Embryonic facial prominence (tissue), 1 donor: Measurements from ENCODE around the gene WNT3A.

ENCODE experiments used
- DNase-seq: peaks from one replicate; pipeline ENCODE4 v3.0.0-alpha.2; 2016; ENCODE audit errors: extremely low spot score

Gene WNT3A

DNA sequence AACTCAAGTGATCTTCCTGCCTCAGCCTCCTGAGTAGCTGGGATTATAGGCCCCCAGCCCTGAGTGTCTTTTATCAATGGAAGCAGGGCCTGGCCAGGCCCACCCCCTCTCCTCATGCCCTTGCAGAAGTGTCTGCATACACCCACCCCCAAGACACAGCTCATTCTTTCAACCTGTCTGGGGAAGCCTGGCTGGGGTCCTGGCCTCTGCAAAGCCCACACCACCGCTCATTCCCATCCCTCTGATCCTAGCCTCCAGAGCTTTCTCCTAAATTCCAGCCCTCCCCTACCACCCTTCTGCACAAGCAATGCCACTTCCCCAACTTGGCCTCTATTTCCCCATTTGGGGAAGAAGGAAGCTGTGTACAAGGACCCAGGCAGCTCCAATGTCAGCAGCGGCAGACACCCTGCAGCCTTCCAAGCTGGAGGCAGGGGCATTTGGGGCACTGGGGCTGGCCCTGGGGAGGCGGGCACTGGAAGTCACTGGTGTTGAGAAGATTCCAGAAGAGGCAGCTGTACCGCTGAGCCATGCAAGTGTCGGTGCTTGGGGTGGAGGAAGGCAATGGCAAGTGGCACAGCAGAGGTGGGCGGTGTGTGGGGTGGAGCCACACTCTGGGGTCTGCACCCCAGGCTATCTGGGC lies 42.0 kb downstream of the WNT3A start:
- no peak for DNase-seq

- no peak for DNase-seq
Measured at GRCh38 chr1:228050571-228051231, 43.9 kb downstream of the WNT3A start.

GRCh38 chr1:228058172-228058948 lies 51.6 kb downstream of the WNT3A start:
- DNase-seq: no peak

- DNase-seq: no peak
Measured at GRCh38 chr1:228058949-228059633, 52.3 kb downstream of the WNT3A start.

DNA sequence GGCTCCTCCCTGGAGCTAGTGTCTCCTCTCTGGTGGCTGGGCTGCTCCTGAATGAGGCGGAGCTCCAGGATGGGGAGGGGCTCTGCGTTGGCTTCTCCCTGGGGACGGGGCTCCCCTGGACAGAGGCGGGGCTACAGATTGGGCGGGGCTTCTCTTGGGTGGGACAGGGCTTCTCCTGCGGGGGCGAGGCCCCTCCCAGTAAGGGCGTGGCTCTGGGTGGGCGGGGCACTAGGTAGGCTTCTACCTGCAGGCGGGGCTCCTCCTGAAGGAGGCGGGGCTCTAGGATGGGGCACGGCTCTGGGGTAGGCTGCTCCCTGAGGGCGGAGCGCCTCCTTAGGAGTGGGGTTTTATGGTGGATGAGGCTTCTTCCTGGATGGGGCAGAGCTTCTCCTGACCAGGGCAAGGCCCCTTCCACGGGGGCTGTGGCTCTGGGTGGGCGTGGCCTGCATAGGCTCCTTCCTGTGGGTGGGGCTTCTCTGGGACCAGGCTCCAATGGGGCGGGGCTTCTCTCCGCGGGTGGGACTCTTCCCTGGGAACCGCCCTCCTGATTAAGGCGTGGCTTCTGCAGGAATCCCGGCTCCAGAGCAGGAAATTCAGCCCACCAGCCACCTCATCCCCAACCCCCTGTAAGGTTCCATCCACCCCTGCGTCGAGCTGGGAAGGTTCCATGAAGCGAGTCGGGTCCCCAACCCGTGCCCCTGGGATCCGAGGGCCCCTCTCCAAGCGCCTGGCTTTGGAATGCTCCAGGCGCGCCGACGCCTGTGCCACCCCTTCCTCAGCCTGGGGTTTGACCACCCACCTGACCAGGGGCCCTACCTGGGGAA lies 53.0 kb downstream of the WNT3A start:
- DNase-seq: peak; percentile 8

- DNase-seq: no peak
Measured at GRCh38 chr1:228060458-228061190, 53.8 kb downstream of the WNT3A start.

GRCh38 chr1:228061411-228062084 lies 54.8 kb downstream of the WNT3A start:
- no peak for DNase-seq

DNA sequence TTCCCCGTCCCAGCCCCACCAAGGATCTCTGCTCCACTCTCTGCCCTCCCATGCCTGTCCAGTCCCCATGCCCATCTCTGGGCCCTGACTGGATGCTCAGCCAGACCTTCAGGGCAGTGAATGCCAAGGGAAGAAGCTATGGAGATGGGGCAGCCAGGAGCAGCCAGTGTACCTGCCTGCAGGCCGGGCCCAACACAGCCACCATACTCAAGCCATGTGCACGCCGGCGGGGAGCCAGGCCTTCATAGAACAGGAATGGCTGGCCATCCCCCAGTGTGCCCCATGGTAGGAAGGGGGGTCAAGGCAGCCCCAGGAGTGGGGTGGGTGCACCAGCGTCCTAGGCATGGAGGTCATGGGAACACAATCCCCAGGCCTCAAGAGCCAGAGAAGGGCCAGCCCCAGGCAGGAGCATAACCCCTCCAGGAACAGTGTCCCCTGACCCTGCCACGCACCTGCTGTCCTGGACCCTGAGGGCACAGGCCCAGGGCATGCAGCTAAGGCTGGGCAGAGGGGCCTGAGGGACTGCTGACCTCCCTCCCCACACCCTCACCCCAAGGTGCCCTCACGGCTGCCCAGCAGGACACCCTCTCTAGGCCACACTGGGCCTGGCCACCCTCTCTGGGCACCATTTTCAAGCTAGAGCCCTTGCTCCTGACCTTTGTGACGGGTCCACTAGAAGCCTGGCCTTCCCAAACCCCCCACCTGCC lies 55.4 kb downstream of the WNT3A start:
- DNase-seq: no peak

DNA sequence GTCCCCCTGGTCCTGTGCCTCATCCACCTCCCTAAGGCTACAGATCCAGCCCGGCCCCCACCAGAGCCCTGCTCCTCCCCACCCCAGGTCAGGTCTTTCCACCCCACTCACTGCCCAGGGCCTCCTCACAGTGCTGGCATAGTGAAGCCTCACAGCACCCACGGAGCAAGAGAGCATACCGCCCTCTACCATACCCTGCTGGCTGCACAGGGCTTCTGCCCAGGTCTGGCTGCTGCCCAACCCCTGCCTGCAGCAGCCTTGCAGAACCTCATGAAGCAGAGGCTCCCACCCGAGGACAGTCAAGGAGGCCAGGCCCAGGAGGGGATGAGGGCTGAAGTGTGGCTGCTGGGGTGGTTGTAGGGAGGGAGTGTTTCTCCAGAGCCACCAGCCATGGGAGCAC lies 56.0 kb downstream of the WNT3A start:
- no peak for DNase-seq

DNA sequence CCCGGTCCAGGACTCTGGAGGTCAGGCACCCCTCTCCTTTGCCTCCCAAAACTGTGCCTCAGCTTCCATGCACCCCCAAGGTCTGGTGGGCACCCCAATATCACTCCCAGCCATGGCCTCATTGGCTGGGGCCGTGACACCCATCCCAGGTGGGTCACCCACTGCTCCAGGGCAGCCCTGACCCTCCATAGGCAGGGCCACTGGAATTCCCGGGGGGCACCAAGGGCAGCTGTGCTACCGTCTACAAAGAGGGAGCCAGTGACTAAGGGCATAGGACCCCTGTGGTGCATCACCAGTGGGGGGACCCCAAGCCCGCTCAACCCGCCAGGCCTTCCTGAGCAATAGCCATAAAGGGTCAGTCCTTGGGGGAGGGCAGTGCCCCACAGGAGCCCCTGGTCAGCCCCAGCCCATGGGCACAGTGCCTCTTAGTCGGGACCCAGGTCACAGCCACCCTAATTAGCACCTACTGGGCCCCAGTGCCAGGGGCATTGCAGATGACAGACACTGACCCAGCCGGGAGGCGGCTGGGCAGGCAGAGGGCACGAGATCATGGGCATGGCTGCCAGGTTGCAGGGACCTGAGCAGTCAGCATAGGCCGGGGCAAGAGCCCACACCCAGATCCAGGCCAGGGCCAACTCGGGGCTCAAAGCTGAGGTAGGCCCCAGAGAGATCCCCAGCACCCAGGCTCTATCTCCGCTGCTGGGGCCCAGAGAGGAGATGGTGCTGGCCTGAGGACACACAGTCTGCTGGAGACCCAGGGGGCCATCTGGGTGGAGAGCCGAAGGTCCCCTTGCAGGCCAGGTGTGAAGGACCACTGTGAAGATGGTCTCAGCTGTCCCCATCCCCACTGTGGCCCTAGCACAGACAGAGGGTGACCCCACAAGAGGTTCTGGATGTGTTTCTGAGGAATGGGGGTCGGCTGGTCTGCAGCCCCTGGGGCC lies 56.7 kb downstream of the WNT3A start:
- DNase-seq: no peak

DNA sequence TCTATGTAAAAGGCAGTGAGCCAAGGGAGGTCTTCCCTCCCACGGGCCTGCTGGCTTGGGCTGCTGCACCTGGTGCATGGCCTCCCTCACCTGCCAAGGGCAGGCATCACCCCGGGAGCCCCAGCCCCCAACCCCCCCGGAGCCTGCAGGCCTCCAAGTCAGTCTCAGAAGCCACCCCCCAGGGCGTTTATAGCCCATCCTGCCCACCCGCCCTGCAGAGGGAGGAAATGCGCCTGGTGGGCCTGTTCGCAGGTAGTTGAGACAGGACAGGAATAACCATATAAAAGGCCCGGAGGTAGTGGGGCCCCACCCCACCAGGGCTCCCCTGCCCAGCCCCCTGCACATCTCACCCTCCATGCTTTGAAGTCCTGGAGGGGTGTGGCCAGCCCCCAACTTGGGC lies 57.5 kb downstream of the WNT3A start:
- DNase-seq: no peak

GRCh38 chr1:228064741-228065542 lies 58.1 kb downstream of the WNT3A start:
- DNase-seq: no peak

- DNase-seq: no peak
Measured at GRCh38 chr1:228065543-228066347, 58.9 kb downstream of the WNT3A start.

- no peak for DNase-seq
Measured at GRCh38 chr1:228066416-228066815, 59.6 kb downstream of the WNT3A start.

DNA sequence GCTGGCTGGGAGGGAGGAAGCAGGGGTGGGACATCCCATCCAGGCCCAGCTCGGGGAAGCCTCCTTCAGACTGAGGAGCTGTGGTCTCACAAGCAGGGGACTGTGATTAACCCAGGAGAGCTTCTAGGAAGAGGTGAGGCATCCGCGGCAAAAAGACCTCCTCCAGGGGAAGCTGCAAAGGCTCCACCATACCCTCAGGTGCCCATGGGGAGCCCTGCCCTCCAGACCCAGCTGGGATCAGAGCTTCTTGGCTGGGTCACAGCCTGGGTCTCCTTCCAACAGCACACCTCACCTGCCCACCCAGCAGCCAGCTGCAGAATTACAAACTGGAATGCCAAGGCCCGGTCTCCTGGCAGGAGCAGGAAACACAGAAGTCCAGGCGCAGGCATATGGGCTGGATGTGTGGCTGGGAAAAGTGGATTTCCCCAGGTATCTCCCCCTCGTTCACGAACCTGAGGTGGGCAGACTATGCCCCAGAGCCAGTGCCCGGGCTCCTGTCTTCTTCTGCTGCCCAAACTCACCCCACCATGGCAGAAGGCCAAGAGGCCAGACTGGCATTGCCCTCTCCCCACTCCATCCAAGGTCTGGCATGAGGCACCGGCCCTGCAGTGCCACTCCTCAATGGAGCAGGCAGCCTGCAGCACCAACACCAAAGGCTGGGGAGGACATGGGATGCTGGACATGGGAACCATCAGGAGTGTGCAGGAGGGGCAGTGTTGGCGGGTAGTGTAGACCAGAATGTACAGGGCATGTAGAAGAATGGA lies 60.3 kb downstream of the WNT3A start:
- DNase-seq: no peak

DNA sequence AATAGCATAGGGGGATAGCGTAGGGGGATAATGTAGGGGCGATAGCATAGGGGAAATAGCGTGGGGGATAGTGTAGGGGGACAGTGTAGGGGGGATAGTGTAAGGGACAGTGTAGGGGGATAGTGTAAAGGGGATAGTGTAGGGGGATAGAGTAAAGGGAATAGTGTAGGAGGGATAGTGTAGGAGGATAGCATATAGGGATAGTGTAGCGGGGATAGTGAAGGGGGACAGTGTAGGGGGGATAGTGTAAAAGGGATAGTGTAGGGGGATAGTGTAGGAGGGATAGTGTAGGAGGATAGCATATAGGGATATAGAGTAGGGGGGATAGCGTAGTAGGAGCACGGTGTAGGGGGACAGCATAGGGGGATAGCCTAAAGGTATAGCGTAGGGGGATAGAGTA lies 61.6 kb downstream of the WNT3A start:
- DNase-seq: no peak
